Measurements from ENCODE around the gene ADAMTSL1.

- no peak for TF ChIP-seq CTCF (IDR thresholded peaks at IDR 0.05; ENCODE audit: extremely low read depth in 1 of 2, insufficient read depth in 1 of 2, low read depth in 1 of 2, low read length in 2 of 2)
- no peak for TF ChIP-seq JUN (IDR thresholded peaks at IDR 0.05; ENCODE audit: borderline replicate concordance, insufficient read depth, insufficient read length, low read depth)
- no peak for TF ChIP-seq FOS (IDR thresholded peaks at IDR 0.05; ENCODE audit: borderline replicate concordance, insufficient read depth, low read length)
Measured at GRCh38 chr9:18598969-18599368, 125.0 kb downstream of the ADAMTSL1 start.
